T follicular helper cell (primary cell): ENCODE measurements around the gene RGS11.

Experiments used
- DNase-seq: peaks from one replicate; pipeline ENCODE4 v3.0.0-alpha.2; 2020; ENCODE audit warnings: low read depth

Gene RGS11

GRCh38 chr16:296806-297510 is 21.2 kb upstream of the RGS11 start:
- DNase-seq = no peak

- no peak for DNase-seq
These were observed 20.5 kb upstream of the RGS11 start for GRCh38 chr16:296276-296675.

GRCh38 chr16:293043-293775 is 17.5 kb upstream of the RGS11 start:
- DNase-seq = no peak

GRCh38 chr16:291539-291938 is 15.8 kb upstream of the RGS11 start:
- DNase-seq = no peak

- no peak for DNase-seq
These were observed 15.1 kb upstream of the RGS11 start for GRCh38 chr16:290681-291405.

GRCh38 chr16:290015-290680 is 14.4 kb upstream of the RGS11 start:
- DNase-seq = no peak

GRCh38 chr16:289395-289997 is 13.8 kb upstream of the RGS11 start:
- DNase-seq = no peak

- DNase-seq = no peak
These were observed 12.5 kb upstream of the RGS11 start for GRCh38 chr16:287981-288920.

GRCh38 chr16:287298-287811 is 11.6 kb upstream of the RGS11 start:
- DNase-seq = no peak

- DNase-seq = no peak
These were observed 10.9 kb upstream of the RGS11 start for GRCh38 chr16:286491-287297.

GRCh38 chr16:285146-286055 is 9.7 kb upstream of the RGS11 start:
- DNase-seq = no peak

GRCh38 chr16:284204-285120 is 8.7 kb upstream of the RGS11 start:
- no peak for DNase-seq

GRCh38 chr16:283033-283805 is 7.5 kb upstream of the RGS11 start, which contains the start of gene PDIA2:
Gene PDIA2, plus strand, starts transcription at chr16:283164. Its CDS starts 6 bp downstream, at chr16:283170.
- no peak for DNase-seq

- no peak for DNase-seq
These were observed 6.7 kb upstream of the RGS11 start for GRCh38 chr16:282491-282890.

- DNase-seq = no peak
These were observed 6.0 kb upstream of the RGS11 start for GRCh38 chr16:281660-282255.

GRCh38 chr16:280991-281659 is 5.4 kb upstream of the RGS11 start:
- no peak for DNase-seq
